ENCODE measurements around the gene UBR7. TPM values are rescaled to one million over a fixed set of nuclear protein-coding genes. Genes with fewer than 3 reads are reported as not detected.

Gene UBR7
- total RNA-seq, 1 experiment from 2014 or later, result 19.9 TPM

DNA sequence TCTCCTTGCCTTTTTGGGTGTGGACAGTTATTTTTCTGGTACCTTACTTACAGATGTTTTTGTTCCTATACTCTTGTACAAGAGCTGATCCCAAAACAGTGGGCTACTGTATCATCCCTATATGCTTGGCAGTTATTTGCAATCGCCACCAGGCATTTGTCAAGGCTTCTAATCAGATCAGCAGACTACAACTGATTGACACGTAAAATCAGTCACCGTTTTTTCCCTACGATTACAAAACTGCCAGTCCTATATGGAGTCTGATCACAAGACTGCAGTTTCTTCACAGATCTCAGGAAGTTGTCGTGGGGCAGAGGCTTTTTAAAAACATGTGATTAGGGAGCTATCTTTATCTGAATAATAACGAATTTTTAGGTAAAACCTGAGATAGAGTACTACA is 20.6 kb upstream of the UBR7 start:
- ATAC-seq, result no peak
- Histone ChIP-seq H3K9me3 (ENCODE audit: control insufficient read depth, insufficient read depth, low read depth, low read length) (no peaks in the 10 kb centered on the region), H3K4me1 (ENCODE audit: control insufficient read depth, insufficient read depth, low read length) (peaks cover 6% of the 10 kb centered on the region; the same call in 1 of the 2 replicates), H3K27me3 (ENCODE audit: control insufficient read depth, insufficient read depth, low read length) (no peaks in the 10 kb centered on the region), H3K27ac (ENCODE audit: low read length) (no peak overlapping the region), H3K36me3 (ENCODE audit: control insufficient read depth, insufficient read depth, low read length) (peaks cover 2% of the 10 kb centered on the region), H3K4me3 (ENCODE audit: low read depth in 2 of 2, low read length in 2 of 2) (no peak overlapping the region)
- BruUV-seq (replicated peaks), result TSS peak; percentile 84
- ChIA-PET POLR2A (no interaction called here), CTCF (no interaction called here)
- in situ Hi-C loops (cut with HindIII; ENCODE audit: low pct_unique_long_range_greater_than_20kb, low sequenced_read_pairs) (no loop called here), intact Hi-C loops (cut with micrococcal nuclease; ENCODE audit: unreplicated experiment) (no loop called here)
- no peak for TF ChIP-seq TCF7L2 (IDR thresholded peaks at IDR 0.05; ENCODE audit: low read depth, low read length)
- TF ChIP-seq, protein P1, sequence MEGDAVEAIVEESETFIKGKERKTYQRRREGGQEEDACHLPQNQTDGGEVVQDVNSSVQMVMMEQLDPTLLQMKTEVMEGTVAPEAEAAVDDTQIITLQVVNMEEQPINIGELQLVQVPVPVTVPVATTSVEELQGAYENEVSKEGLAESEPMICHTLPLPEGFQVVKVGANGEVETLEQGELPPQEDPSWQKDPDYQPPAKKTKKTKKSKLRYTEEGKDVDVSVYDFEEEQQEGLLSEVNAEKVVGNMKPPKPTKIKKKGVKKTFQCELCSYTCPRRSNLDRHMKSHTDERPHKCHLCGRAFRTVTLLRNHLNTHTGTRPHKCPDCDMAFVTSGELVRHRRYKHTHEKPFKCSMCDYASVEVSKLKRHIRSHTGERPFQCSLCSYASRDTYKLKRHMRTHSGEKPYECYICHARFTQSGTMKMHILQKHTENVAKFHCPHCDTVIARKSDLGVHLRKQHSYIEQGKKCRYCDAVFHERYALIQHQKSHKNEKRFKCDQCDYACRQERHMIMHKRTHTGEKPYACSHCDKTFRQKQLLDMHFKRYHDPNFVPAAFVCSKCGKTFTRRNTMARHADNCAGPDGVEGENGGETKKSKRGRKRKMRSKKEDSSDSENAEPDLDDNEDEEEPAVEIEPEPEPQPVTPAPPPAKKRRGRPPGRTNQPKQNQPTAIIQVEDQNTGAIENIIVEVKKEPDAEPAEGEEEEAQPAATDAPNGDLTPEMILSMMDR (IDR thresholded peaks at IDR 0.05), result no peak
- TF ChIP-seq POLR2AphosphoS5 (IDR thresholded peaks at IDR 0.05; ENCODE audit: low read depth, low read length), result no peak
- TF ChIP-seq SIN3A (IDR thresholded peaks at IDR 0.05; ENCODE audit: borderline replicate concordance, insufficient read depth, low read depth, low read length), result no peak
- TF ChIP-seq, protein P2, sequence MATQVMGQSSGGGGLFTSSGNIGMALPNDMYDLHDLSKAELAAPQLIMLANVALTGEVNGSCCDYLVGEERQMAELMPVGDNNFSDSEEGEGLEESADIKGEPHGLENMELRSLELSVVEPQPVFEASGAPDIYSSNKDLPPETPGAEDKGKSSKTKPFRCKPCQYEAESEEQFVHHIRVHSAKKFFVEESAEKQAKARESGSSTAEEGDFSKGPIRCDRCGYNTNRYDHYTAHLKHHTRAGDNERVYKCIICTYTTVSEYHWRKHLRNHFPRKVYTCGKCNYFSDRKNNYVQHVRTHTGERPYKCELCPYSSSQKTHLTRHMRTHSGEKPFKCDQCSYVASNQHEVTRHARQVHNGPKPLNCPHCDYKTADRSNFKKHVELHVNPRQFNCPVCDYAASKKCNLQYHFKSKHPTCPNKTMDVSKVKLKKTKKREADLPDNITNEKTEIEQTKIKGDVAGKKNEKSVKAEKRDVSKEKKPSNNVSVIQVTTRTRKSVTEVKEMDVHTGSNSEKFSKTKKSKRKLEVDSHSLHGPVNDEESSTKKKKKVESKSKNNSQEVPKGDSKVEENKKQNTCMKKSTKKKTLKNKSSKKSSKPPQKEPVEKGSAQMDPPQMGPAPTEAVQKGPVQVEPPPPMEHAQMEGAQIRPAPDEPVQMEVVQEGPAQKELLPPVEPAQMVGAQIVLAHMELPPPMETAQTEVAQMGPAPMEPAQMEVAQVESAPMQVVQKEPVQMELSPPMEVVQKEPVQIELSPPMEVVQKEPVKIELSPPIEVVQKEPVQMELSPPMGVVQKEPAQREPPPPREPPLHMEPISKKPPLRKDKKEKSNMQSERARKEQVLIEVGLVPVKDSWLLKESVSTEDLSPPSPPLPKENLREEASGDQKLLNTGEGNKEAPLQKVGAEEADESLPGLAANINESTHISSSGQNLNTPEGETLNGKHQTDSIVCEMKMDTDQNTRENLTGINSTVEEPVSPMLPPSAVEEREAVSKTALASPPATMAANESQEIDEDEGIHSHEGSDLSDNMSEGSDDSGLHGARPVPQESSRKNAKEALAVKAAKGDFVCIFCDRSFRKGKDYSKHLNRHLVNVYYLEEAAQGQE (IDR thresholded peaks at IDR 0.05; ENCODE audit: insufficient read depth in 1 of 2, low read depth in 2 of 2, low read length in 1 of 2), result no peak
- DNase-seq (ENCODE audit: low read depth, low spot score), result no peak

DNA sequence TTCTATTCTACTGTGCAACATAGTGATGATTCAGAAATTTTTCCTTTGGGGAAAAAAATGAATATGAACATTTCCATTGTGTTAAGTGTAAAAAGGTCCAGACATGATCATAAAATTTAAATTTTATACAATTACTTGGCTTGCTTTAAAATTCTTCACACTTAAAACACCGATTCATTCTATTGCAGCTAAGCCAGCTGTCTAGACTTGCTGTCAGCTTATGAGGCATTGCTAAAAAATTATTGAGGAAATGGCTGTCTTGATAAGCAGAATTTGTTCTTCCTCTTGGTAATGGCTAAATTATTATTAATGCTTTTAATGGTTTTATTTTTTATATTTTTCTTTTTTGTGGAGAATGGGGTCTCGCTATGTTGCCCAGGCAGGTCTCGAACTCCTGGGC is 20.1 kb upstream of the UBR7 start:
- Histone ChIP-seq H3K27me3 (ENCODE audit: control insufficient read depth, insufficient read depth, low read length) (no peaks in the 10 kb centered on the region), H3K9me3 (ENCODE audit: control insufficient read depth, insufficient read depth, low read depth, low read length) (no peaks in the 10 kb centered on the region), H3K27ac (ENCODE audit: low read length) (no peak overlapping the region), H3K4me3 (ENCODE audit: low read depth in 2 of 2, low read length in 2 of 2) (no peak overlapping the region), H3K4me1 (ENCODE audit: control insufficient read depth, insufficient read depth, low read length) (peaks cover 6% of the 10 kb centered on the region; the same call in 1 of the 2 replicates), H3K36me3 (ENCODE audit: control insufficient read depth, insufficient read depth, low read length) (peaks cover 2% of the 10 kb centered on the region)
- TF ChIP-seq, protein P2 (IDR thresholded peaks at IDR 0.05; ENCODE audit: insufficient read depth in 1 of 2, low read depth in 2 of 2, low read length in 1 of 2), result no peak
- TF ChIP-seq POLR2AphosphoS5 (IDR thresholded peaks at IDR 0.05; ENCODE audit: low read depth, low read length) (no peak), SIN3A (IDR thresholded peaks at IDR 0.05; ENCODE audit: borderline replicate concordance, insufficient read depth, low read depth, low read length) (no peak), TCF7L2 (IDR thresholded peaks at IDR 0.05; ENCODE audit: low read depth, low read length) (no peak)
- TF ChIP-seq, protein P1 (IDR thresholded peaks at IDR 0.05), result no peak
- in situ Hi-C loops (cut with HindIII; ENCODE audit: low pct_unique_long_range_greater_than_20kb, low sequenced_read_pairs) (no loop called here), intact Hi-C loops (cut with micrococcal nuclease; ENCODE audit: unreplicated experiment) (no loop called here)
- no peak for ATAC-seq
- no TSS peak for BruUV-seq (replicated peaks)
- ChIA-PET POLR2A (no interaction called here), CTCF (no interaction called here)
- DNase-seq (ENCODE audit: low read depth, low spot score), result no peak
